RPMI7951 (cell line): ENCODE data around the gene C1orf146. TPM values are rescaled to one million over a fixed set of nuclear protein-coding genes. Genes with fewer than 3 reads are reported as not detected.
"Not testable (repeated sequence)": the region's sequence is repeated elsewhere in the genome, so short reads cannot be mapped to it uniquely, and the experiment has no call there.

Experiments used
- DNase-seq: peaks from one replicate; pipeline ENCODE4 v3.0.0-alpha.2; 2012; ENCODE audit warnings: low read depth
- total RNA-seq: library from RNA; depleted of rRNA; stranded (reverse); fragments of >200 nt; shearing (Covaris generic); gene quantifications from 2 replicates; pipeline ENCODE4 v1.2.3, GENCODE V29; 2014; rRNA removed

Gene C1orf146
- total RNA-seq, result not detected in 2 replicates

- DNase-seq, result no peak
Measured at GRCh38 chr1:92217721-92218120, at the start of gene C1orf146. C1orf146 (plus strand) TSS chr1:92217915; CDS start chr1:92231421, 13,506 bp downstream.

DNA sequence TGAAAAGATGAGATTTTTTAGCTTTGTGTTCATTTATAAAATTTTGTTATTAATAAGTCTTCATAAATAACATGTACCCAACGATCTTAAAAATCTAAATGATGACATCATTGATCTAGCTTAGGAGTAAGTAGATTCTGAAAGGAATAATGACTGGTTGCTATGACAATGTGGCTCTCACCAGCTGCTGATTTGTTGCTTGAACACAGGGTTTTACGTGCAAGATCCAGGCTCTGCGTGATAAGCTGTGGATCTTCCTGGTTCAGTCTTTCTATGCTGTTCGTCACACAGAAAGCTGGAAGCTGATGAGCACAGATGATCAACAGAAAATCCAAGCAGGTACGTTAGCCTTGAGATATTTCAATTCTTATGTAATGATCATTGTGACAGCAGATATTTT, 49.1 kb upstream of the C1orf146 start:
- DNase-seq, result no peak

DNA sequence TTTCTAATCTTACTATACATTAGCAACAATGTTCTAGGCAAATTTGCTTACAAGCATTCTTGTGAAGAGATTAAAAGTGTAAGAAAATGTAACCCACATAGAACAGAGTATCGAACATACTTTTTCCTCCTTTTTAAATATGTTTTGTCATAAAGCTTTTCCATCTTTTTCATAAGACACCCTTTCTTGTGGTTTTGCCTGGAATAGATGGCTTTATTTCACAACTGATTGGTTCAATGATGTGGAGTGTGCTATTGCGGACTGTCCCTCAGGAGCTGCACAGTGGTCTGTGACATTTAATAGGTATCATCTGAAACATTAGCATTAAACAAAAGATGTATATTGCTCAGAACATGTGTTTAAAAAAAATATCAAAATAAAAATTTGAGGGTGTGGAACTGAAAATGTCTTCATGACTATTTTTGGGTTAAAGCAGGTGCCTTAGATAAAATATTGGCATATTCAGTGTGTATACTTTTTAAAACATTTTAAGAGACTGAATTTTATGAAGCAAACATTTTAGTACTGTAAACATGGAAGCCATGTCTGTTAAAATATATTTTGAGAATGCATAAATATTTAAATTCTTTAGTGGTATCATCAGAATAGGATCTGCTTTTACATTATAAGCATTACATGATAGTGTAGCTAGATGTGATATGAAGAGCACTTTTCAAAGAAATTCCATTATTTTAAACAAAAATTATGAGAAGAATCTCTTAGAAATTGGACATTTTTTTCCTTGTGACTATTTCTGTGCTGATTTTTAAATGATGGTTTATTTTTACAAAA, 48.3 kb upstream of the C1orf146 start:
- no peak for DNase-seq

- DNase-seq, result peak; percentile 56
Measured at GRCh38 chr1:92184632-92185031, 33.1 kb upstream of the C1orf146 start.

GRCh38 chr1:92186081-92186480, 31.6 kb upstream of the C1orf146 start:
- no peak for DNase-seq

- no peak for DNase-seq
Measured at GRCh38 chr1:92188436-92189255, 29.1 kb upstream of the C1orf146 start.

- DNase-seq, result no peak
Measured at GRCh38 chr1:92191726-92192125, 26.0 kb upstream of the C1orf146 start.

DNA sequence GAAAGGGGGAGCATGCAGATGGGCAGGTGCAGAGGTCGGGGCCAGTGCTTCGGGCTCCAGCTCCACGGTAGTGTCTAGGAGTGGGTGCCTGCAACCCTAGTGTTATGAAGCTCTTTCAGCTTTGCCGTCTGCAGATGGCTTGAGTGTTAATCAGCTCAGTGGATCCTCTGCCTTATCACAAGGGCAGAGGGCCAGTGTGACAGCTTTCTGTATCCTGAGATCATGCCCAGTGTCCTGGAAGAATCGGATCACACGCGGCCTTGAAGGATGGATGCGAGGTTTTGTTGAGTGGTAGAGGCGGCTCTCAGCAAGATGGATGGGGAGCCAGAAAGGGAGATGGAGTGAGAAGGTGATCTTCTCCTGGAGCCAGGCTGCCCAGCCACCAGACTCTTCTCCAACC, 25.5 kb upstream of the C1orf146 start:
- no peak for DNase-seq

DNA sequence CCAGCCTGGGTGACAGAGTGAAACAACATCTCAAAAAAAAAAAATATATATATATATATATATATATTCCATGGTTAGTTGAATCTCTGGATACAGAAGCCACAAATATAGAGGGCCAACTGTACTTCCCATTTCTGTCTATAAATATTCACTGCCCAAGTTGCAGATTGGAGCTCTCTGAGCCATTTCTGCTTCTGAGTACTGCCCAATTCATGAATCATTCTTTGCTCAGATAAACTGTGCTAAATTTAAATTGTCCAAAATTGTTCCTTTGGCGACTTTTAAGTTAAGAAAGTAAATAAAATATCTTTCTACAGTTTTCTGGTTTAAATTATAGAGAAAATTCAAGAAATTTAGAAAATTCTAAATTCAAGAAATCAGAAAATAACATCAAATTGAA, 23.2 kb upstream of the C1orf146 start:
- DNase-seq, result no peak

GRCh38 chr1:92201973-92202372, 15.7 kb upstream of the C1orf146 start:
- DNase-seq, result no peak

DNA sequence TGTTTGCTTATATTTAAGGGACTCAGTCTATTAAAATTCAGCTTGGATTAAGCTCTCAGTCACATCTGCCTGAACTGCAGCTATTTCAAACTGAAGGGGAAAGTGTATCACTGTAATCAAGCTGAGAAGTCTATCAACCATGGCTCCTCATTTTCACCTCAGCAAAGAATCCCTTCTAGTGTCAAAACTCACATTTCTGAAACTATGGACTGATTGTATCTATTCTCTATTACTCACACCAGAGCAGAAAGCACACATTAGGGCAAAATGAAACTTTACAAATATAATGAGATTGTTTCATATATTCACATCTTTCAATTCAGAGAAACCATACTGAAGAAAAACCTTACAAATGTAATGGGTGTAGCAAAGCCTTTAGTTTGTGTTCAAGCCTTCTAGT, 14.6 kb upstream of the C1orf146 start:
- no peak for DNase-seq

DNA sequence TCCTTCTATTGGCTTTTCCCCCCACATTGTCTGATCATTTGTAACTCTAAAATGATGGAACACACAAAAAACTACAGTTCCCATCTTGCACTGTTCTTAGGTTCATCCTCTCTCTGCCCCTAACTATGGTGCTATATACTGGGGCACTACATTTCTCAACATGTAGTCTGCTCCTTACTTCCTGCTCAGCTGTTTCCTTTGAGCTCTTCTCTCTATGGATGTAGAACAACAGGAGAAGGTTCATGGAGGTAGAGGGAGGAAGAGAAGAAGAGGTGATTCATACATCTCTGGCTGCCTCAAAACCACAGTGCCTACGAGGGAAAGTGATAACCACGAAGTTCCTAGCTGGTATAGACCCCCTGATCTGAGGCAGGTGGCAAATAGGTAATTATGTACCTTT, 7.0 kb upstream of the C1orf146 start:
- no peak for DNase-seq

- no peak for DNase-seq
Measured at GRCh38 chr1:92211166-92211565, 6.5 kb upstream of the C1orf146 start.

DNA sequence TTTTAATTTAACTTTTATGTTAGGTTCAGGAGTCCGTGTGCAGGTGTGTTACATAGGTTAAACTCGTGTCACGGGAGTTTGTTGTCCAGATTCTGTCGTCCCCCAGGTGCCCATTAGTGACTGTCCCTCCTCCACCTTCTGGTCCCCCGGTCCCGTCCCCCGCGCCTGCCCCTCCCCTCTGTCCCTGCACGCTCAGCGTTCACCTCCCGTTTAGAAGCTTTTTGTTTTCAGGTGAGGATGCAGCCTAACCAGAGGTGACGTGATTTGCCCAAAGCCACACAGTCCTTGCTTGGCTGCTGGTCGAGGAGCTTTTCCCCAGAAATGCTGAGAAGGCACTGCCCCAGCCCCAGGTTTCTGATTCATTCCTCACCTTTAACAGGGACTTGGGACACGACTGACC, 844 bp downstream of the C1orf146 start:
- DNase-seq, result no peak

DNA sequence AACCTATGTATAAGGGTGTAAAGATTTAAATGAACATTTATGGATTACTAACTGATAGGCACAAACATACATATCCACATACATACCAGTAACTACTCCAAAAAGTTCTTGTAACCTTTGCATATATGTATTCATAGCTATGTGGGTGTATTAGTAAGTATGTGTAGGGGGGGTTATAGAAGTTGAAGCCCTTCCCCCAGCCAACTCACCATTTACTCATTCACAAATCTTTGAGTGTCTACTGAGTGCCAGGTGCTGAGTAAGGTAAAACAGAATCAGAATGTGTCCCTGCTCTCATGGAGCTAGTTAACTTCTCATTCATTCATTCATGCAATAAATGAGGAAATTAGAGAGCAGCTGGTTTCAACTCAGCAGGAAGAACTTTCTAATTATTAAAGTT, 1.3 kb downstream of the C1orf146 start:
- no peak for DNase-seq

DNA sequence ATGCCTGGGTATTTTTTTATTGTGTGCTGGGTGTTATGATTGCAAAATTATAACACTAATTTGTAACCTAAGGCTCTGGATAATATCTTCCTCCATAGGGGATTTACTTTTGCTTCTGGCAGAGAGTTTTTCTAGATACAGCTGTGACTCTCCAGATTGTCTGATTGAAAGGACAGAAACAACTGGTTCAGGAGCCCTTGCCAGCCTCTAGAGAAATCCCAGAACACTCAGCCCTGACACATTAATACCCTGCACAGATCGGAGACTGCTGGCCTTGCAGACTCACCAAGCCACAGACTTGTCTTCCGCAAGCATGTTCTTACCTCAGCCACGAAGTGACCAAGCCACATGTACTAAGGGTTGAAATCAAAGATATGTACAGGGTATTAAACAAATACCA, 10.7 kb downstream of the C1orf146 start:
- no peak for DNase-seq

GRCh38 chr1:92230736-92231135, 13.0 kb downstream of the C1orf146 start:
- DNase-seq, result no peak

DNA sequence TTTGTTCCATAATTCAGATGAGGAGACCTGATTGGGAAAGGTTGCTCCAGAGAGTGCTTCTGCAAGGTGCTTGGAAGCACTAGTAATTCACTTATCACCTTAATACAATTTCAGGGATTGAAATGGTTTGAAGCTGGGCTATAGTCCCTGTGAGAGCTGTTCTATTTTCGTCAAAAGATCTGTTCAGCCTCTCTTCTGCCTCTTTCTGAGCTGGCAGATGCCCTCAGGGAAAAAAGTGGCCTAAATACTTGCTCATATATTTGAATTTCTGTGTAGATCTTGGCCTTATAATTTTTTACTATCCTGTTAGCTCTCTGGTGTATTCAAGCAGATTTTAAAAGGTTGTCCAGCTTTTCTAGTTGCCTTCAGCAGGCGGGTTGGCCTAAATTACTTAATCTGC, 22.3 kb downstream of the C1orf146 start:
- DNase-seq, result peak; percentile 7

DNA sequence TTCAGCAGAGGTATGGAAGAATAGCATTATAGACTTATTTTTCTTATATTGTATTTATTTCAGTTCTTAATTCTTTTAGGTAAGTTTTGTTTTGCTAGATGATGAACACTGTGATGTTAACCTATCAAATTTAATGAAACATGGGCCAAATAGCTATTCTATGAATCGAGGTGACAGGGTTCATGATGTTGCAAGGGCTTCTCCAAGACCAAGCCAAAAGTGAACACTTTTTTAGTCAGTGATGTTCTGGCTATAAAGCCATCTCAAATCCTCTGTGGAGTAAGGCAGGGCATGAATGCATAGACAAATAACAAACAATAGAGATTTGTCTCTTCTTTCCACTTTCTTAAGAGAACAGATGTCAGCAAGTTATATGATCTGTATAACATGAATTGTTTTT, 26.7 kb downstream of the C1orf146 start:
- DNase-seq, result no peak

GRCh38 chr1:92254714-92255113, 37.0 kb downstream of the C1orf146 start:
- not testable (repeated sequence) for DNase-seq

GRCh38 chr1:92259350-92259749, 41.6 kb downstream of the C1orf146 start:
- no peak for DNase-seq

GRCh38 chr1:92262516-92262915, 44.8 kb downstream of the C1orf146 start:
- no peak for DNase-seq

- DNase-seq, result peak; percentile 24
Measured at GRCh38 chr1:92273039-92273438, 55.3 kb downstream of the C1orf146 start.
